OCI-LY3 (cell line): Measurements from ENCODE around the gene EMILIN3.

Source experiments
- H2AFZ ChIP-seq: fragments of 200-600, 300-600 bp; shearing (Covaris generic); 2 replicates; pipeline ENCODE4 v1.6.0; 2014; ENCODE audit warnings: antibody characterized with exemption, low read depth, low read length
- H3K27ac ChIP-seq: fragments of 200-600, 300-600 bp; sonication (generic); 2 replicates; pipeline ENCODE4 v1.5.1; 2014; ENCODE audit warnings: mild to moderate bottlenecking, low read length, moderate library complexity, mixed read lengths
- H3K27me3 ChIP-seq: fragments of 200-600, 300-600 bp; sonication (generic); 2 replicates; pipeline ENCODE4 v1.6.1; 2014; ENCODE audit warnings: low read depth, low read length, mixed read lengths
- H3K36me3 ChIP-seq: fragments of 200-600, 300-600 bp; sonication (generic); replicated peaks from 2 replicates; pipeline ENCODE3; 2014; ENCODE audit warnings: low read depth, low read length, mixed read lengths
- H3K4me1 ChIP-seq: fragments of 300-600, 200-600 bp; sonication (generic); 2 replicates; pipeline ENCODE4 v1.6.1; 2014; ENCODE audit warnings: low read length, mixed read lengths
- H3K4me2 ChIP-seq: fragments of 200-600, 300-600 bp; sonication (generic); 2 replicates; pipeline ENCODE4 v1.6.1; 2014; ENCODE audit warnings: low read length, mixed read lengths
- H3K4me3 ChIP-seq: fragments of 300-600, 200-600 bp; sonication (generic); 2 replicates; pipeline ENCODE4 v1.5.1; 2014; ENCODE audit warnings: antibody characterized with exemption, mild to moderate bottlenecking, low read length, moderate library complexity
- H3K79me2 ChIP-seq: fragments of 300-600, 200-600 bp; shearing (Covaris generic); 2 replicates; pipeline ENCODE4 v1.6.1; 2014; ENCODE audit warnings: mild to moderate bottlenecking, low read length, mixed read lengths
- H3K9ac ChIP-seq: fragments of 300-600, 200-600 bp; shearing (Covaris generic); 2 replicates; pipeline ENCODE4 v1.6.0; 2014; ENCODE audit warnings: mild to moderate bottlenecking, low read length, moderate library complexity
- H3K9me3 ChIP-seq: fragments of 200-600, 300-600 bp; shearing (Covaris generic); 2 replicates; pipeline ENCODE4 v1.6.1; 2014; ENCODE audit warnings: low read length, mixed read lengths; ENCODE audit not compliant: insufficient read depth
- H4K20me1 ChIP-seq: fragments of 200-600, 300-600 bp; sonication (generic); 2 replicates; pipeline ENCODE4 v1.6.1; 2016; ENCODE audit warnings: low read length, mixed read lengths; ENCODE audit not compliant: insufficient read depth
- CTCF ChIP-seq: fragments of 200-600, 300-600 bp; sonication (generic); IDR thresholded peaks from 2 replicates; pipeline ENCODE4 v1.5.1; 2014; ENCODE audit warnings: antibody characterized with exemption, low read length, low read depth
- EZH2phosphoT487 ChIP-seq: fragments of 200-600 bp; shearing (Covaris generic); IDR thresholded peaks from 2 replicates; pipeline ENCODE4 v1.6.1; 2018; ENCODE audit warnings: antibody characterized with exemption, mixed run types, low read depth

EMILIN3 gene

DNA sequence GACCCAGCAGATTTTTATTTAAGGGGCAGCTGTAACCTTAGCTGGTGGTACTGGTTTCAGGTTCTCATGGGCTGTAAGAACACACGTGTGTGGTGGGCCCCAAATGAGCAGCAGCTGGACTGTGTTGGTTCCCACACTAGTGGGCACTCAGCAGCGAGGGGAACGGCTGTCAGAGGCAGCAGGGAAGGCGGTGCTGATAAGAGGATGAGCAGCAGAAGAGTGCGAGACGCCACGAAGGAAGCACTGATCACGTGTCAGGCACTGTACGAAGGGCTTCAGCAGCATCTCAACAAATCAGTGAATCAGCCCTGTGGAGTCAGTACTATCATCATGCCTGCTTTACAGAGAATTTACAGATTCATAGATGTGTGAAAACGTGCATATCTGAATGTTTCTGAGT, 41.0 kb upstream of the EMILIN3 start:
- H3K9ac ChIP-seq: no peak overlapping the region
- H3K4me1 ChIP-seq: peaks cover 23% of the 10 kb centered on the region
- H3K27ac ChIP-seq: no peak overlapping the region
- no peak overlapping the region for H3K4me2 ChIP-seq
- H3K79me2 ChIP-seq: no peaks in the 10 kb centered on the region
- H4K20me1 ChIP-seq: no peaks in the 10 kb centered on the region
- H2AFZ ChIP-seq: no peak overlapping the region
- H3K9me3 ChIP-seq: no peaks in the 10 kb centered on the region
- no peaks in the 10 kb centered on the region for H3K27me3 ChIP-seq
- TF ChIP-seq EZH2phosphoT487: no peak
- no peak for TF ChIP-seq CTCF
- H3K36me3 ChIP-seq: peaks cover 82% of the 10 kb centered on the region
- H3K4me3 ChIP-seq: no peak overlapping the region

GRCh38 chr20:41406896-41407444, 40.4 kb upstream of the EMILIN3 start:
- H3K36me3 ChIP-seq: peaks cover 75% of the 10 kb centered on the region
- H3K4me3 ChIP-seq: no peak overlapping the region
- H3K27ac ChIP-seq: no peak overlapping the region
- no peaks in the 10 kb centered on the region for H3K27me3 ChIP-seq
- H4K20me1 ChIP-seq: no peaks in the 10 kb centered on the region
- no peaks in the 10 kb centered on the region for H3K79me2 ChIP-seq
- no peaks in the 10 kb centered on the region for H3K9me3 ChIP-seq
- TF ChIP-seq CTCF: no peak
- no peak for TF ChIP-seq EZH2phosphoT487
- H2AFZ ChIP-seq: no peak overlapping the region
- H3K9ac ChIP-seq: no peak overlapping the region
- H3K4me1 ChIP-seq: peaks cover 23% of the 10 kb centered on the region
- no peak overlapping the region for H3K4me2 ChIP-seq

DNA sequence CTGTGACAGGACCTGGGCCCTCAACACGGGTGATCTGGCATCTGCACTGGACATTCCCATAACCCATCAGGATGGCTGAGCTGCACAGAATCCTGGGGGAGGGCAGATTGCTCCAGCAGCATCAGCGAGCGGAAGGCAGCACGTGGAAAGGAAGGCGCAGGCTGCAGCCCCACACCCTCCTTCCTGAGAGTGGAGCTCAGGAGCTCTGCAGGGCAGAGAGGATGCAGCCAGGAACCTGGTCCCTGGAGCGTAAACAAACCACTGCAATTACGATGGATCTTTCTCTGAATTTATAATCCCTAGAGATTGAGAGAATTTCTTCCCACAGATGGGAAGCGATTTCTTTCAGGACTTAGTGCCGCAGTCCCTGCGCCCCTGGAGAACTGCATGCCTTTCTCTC, 39.7 kb upstream of the EMILIN3 start:
- TF ChIP-seq EZH2phosphoT487 (no peak), CTCF (no peak)
- H3K79me2 ChIP-seq: no peaks in the 10 kb centered on the region
- H3K36me3 ChIP-seq: peaks cover 69% of the 10 kb centered on the region
- H2AFZ ChIP-seq: no peak overlapping the region
- H3K4me2 ChIP-seq: no peak overlapping the region
- H3K4me3 ChIP-seq: no peak overlapping the region
- H3K27ac ChIP-seq: no peak overlapping the region
- no peaks in the 10 kb centered on the region for H4K20me1 ChIP-seq
- peaks cover 22% of the 10 kb centered on the region for H3K4me1 ChIP-seq
- no peak overlapping the region for H3K9ac ChIP-seq
- no peaks in the 10 kb centered on the region for H3K9me3 ChIP-seq
- no peaks in the 10 kb centered on the region for H3K27me3 ChIP-seq

DNA sequence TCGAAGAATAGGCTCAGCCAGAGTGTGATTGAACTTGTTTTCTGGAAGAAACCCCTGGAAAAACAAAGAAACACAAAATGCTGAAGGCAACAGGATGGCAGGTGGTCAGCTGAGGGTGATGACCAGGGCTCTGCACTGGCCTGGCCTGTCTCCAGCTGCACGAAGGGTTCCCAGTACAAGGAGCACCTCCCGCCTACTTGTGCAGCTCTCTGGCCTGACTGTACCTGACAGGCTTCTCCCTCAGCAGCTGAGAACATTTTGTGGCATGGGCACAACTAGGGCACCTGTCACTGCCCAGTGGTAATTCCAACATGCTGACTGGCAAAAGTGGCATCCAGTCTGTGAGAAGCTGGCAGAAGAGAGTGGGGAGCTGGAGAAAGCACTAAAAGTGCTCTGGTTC, 38.8 kb upstream of the EMILIN3 start:
- no peaks in the 10 kb centered on the region for H4K20me1 ChIP-seq
- peaks cover 61% of the 10 kb centered on the region for H3K36me3 ChIP-seq

More for the DNA sequence above, 38.8 kb upstream of the EMILIN3 start:
- H3K4me2 ChIP-seq: no peak overlapping the region
- H3K9me3 ChIP-seq: no peaks in the 10 kb centered on the region
- no peaks in the 10 kb centered on the region for H3K79me2 ChIP-seq
- TF ChIP-seq CTCF (no peak), EZH2phosphoT487 (no peak)
- H3K4me1 ChIP-seq: peaks cover 22% of the 10 kb centered on the region
- H3K4me3 ChIP-seq: no peak overlapping the region
- no peak overlapping the region for H3K27ac ChIP-seq
- H2AFZ ChIP-seq: no peak overlapping the region
- no peak overlapping the region for H3K9ac ChIP-seq
- H3K27me3 ChIP-seq: no peaks in the 10 kb centered on the region
